ENCODE measurements around the gene MAP3K20. TPM values are rescaled to one million over a fixed set of nuclear protein-coding genes. Genes with fewer than 3 reads are reported as not detected.

The MAP3K20 gene
- polyA plus RNA-seq, 1 of the 3 experiments (the other 2 are of a cell fraction), result 8.5 TPM

- no peak for DNase-seq
- no peak overlapping the region for H3K4me3 ChIP-seq (ENCODE audit: low read depth in 2 of 2, low read length in 1 of 2)
- CTCF ChIA-PET, result interaction anchor here (0.8 to 2.0 kb wide), 4 partner anchors 13 to 326 kb away, joined by 3 to 10 read pairs (median 4); no protein-coding TSS in a partner anchor
- no peaks in the 10 kb centered on the region for H3K9me3 ChIP-seq
- H3K4me2 ChIP-seq, result no peak overlapping the region
- H3K27me3 ChIP-seq (ENCODE audit: insufficient read depth), result no peaks in the 10 kb centered on the region
- peaks cover 0 to 7% of the 10 kb centered on the region in 2 experiments; a peak in 2 of 4 replicates for H3K4me1 ChIP-seq (ENCODE audit: control insufficient read depth in 1 of 2, insufficient read depth in 2 of 2, low read depth in 1 of 2, low read length in 1 of 2)
- no peaks in the 10 kb centered on the region for H3K79me2 ChIP-seq (ENCODE audit: insufficient read depth)
- no peaks in the 10 kb centered on the region for H4K20me1 ChIP-seq (ENCODE audit: insufficient read depth)
- H3K27ac ChIP-seq (ENCODE audit: low read depth in 2 of 2, low read length in 1 of 2), result no peak overlapping the region
- H3K9ac ChIP-seq, result no peak overlapping the region
- H3K36me3 ChIP-seq (replicated peaks in 1 of 2; ENCODE audit: control insufficient read depth in 1 of 2, insufficient read depth in 2 of 2, low read length in 1 of 2), result no peaks in the 10 kb centered on the region
- 76% methylated on average over 2 of the region's 2 CpGs for WGBS (ENCODE audit: low lambda C conversion rate)
- no peak overlapping the region for H2AFZ ChIP-seq (ENCODE audit: low read depth)
- no peaks in the 10 kb centered on the region for H3K9me2 ChIP-seq
- TF ChIP-seq TEAD4 (IDR thresholded peaks at IDR 0.05; ENCODE audit: borderline replicate concordance, insufficient read depth) (no peak), POLR2AphosphoS5 (IDR thresholded peaks at IDR 0.05; ENCODE audit: low read depth, low read length) (no peak), GATA2 (CRISPR knock-in tag; IDR thresholded peaks at IDR 0.05) (no peak), FOSL2 (IDR thresholded peaks at IDR 0.05; ENCODE audit: borderline replicate concordance, low read depth) (no peak)
- H3F3A ChIP-seq (replicated peaks; ENCODE audit: insufficient read depth), result peaks cover 4% of the 10 kb centered on the region
- POLR2A ChIA-PET, result no interaction called here
Measured at GRCh38 chr2:173058673-173059072, 17.0 kb upstream of the MAP3K20 start.

GRCh38 chr2:173059292-173059691, 16.4 kb upstream of the MAP3K20 start:
- Histone ChIP-seq H3K27me3 (ENCODE audit: insufficient read depth) (no peaks in the 10 kb centered on the region), H3K9me3 (no peaks in the 10 kb centered on the region), H3K4me1 (ENCODE audit: control insufficient read depth in 1 of 2, insufficient read depth in 2 of 2, low read depth in 1 of 2, low read length in 1 of 2) (0 out of 4 replicates have a peak, but pooled peaks cover 0 to 1% of the 10 kb centered on the region in 2 experiments), H3K36me3 (replicated peaks in 1 of 2; ENCODE audit: control insufficient read depth in 1 of 2, insufficient read depth in 2 of 2, low read length in 1 of 2) (no peaks in the 10 kb centered on the region), H3K79me2 (ENCODE audit: insufficient read depth) (no peaks in the 10 kb centered on the region), H3K4me2 (no peak overlapping the region), H2AFZ (ENCODE audit: low read depth) (no peak overlapping the region), H3K9me2 (no peaks in the 10 kb centered on the region), H3K9ac (no peak overlapping the region), H3K4me3 (ENCODE audit: low read depth in 2 of 2, low read length in 1 of 2) (no peak overlapping the region), H4K20me1 (ENCODE audit: insufficient read depth) (no peaks in the 10 kb centered on the region), H3K27ac (ENCODE audit: low read depth in 2 of 2, low read length in 1 of 2) (no peak overlapping the region), H3F3A (replicated peaks; ENCODE audit: insufficient read depth) (peaks cover under 1% of the 10 kb centered on the region)
- 99% methylated on average over 3 of the region's 3 CpGs for WGBS (ENCODE audit: low lambda C conversion rate)
- ChIA-PET POLR2A (no interaction called here), CTCF (no interaction called here)
- TF ChIP-seq EZH2phosphoT487 (IDR thresholded peaks at IDR 0.05; ENCODE audit: borderline replicate concordance, low read depth) (no peak), USF1 (IDR thresholded peaks at IDR 0.05; ENCODE audit: borderline replicate concordance, low read depth) (no peak), CHD2 (IDR thresholded peaks at IDR 0.05; ENCODE audit: low read length, partially characterized antibody) (no peak), PBX3 (IDR thresholded peaks at IDR 0.05) (no peak), GABPA (IDR thresholded peaks at IDR 0.05; ENCODE audit: low read depth) (no peak), MAX (IDR thresholded peaks at IDR 0.05; ENCODE audit: low read depth) (no peak), FOXM1 (IDR thresholded peaks at IDR 0.05; ENCODE audit: low read depth) (no peak), RCOR1 (IDR thresholded peaks at IDR 0.05; ENCODE audit: low read length) (no peak), RFX5 (IDR thresholded peaks at IDR 0.05; ENCODE audit: low read length) (no peak), FOSL2 (IDR thresholded peaks at IDR 0.05; ENCODE audit: borderline replicate concordance, low read depth) (no peak), SMC3 (IDR thresholded peaks at IDR 0.05; ENCODE audit: low read depth, low read length) (no peak), JUND (IDR thresholded peaks at IDR 0.05) (no peak), TCF12 (IDR thresholded peaks at IDR 0.05) (no peak), TAF1 (IDR thresholded peaks at IDR 0.05; ENCODE audit: borderline replicate concordance, low read depth, low read length) (no peak), IRF3 (IDR thresholded peaks at IDR 0.05; ENCODE audit: low read depth, low read length) (no peak), CTCF (IDR thresholded peaks at IDR 0.05) (no peak), REST (IDR thresholded peaks at IDR 0.05; ENCODE audit: low read depth, low read length) (no peak), MEF2A (IDR thresholded peaks at IDR 0.05; ENCODE audit: borderline replicate concordance, low read depth) (no peak)
- no peak for DNase-seq

All from SK-N-SH (cell line).